HUES64 (cell line): Measurements from ENCODE around the gene ZNF48.

Source experiments
- H3K27ac ChIP-seq: 2 replicates; pipeline ENCODE4 v1.7.0; 2013; ENCODE audit warnings: low read depth, low read length, inconsistent platforms
- H3K27me3 ChIP-seq: 2 replicates; pipeline ENCODE4 v1.6.1; 2013; ENCODE audit warnings: mild to moderate bottlenecking, low read length; ENCODE audit not compliant: insufficient read depth
- H3K36me3 ChIP-seq: 2 replicates; pipeline ENCODE4 v1.6.1; 2013; ENCODE audit warnings: mild to moderate bottlenecking, low read length; ENCODE audit not compliant: insufficient read depth
- H3K4me1 ChIP-seq: 2 replicates; pipeline ENCODE4 v1.6.1; 2013; ENCODE audit warnings: mild to moderate bottlenecking, low read length, moderate library complexity; ENCODE audit not compliant: insufficient read depth
- H3K4me3 ChIP-seq: 2 replicates; pipeline ENCODE4 v1.5.1; 2013; ENCODE audit warnings: mild to moderate bottlenecking, low read length, moderate library complexity
- H3K9ac ChIP-seq: 2 replicates; pipeline ENCODE4 v1.6.1; 2013; ENCODE audit warnings: mild to moderate bottlenecking, low read depth, low read length
- H3K9me3 ChIP-seq: 2 replicates; pipeline ENCODE4 v1.6.1; 2013; ENCODE audit warnings: low read depth, low read length; ENCODE audit not compliant: insufficient read depth
- WGBS: fragments of 150-250, 120-280 bp; methylation state at CpG from one replicate; pipeline ENCODE4 v1.1.7; 2013; ENCODE audit warnings: missing lambda C conversion rate; 5-methylcytosine and 5-hydroxymethylcytosine counted together

The ZNF48 gene

GRCh38 chr16:30429678-30430427, 34.6 kb downstream of the ZNF48 start, which contains the start of gene DCTPP1:
DCTPP1 (minus strand) TSS chr16:30430030; CDS start chr16:30429980, 50 bp downstream.
- no peaks in the 10 kb centered on the region for H3K9me3 ChIP-seq
- no peak within 1 kb of the TSS for H3K27ac ChIP-seq
- peaks cover 5% of the 10 kb centered on the region; the same call in 1 of the 2 replicates for H3K4me1 ChIP-seq
- peaks cover 17% of the 10 kb centered on the region for H3K36me3 ChIP-seq
- WGBS: under 1% methylated on average over 49 of the region's 49 CpGs
- peak within 1 kb of the TSS; percentile 67 for H3K9ac ChIP-seq
- H3K27me3 ChIP-seq: no peaks in the 10 kb centered on the region
- H3K4me3 ChIP-seq: peak within 1 kb of the TSS; percentile 73

GRCh38 chr16:30430428-30430970, 35.3 kb downstream of the ZNF48 start:
- Histone ChIP-seq H3K27me3 (no peaks in the 10 kb centered on the region), H3K4me1 (peaks cover 5% of the 10 kb centered on the region; the same call in 1 of the 2 replicates), H3K36me3 (peaks cover 17% of the 10 kb centered on the region), H3K9me3 (no peaks in the 10 kb centered on the region), H3K9ac (peak overlapping the region; percentile 42; the same call in 1 of the 2 replicates), H3K27ac (no peak overlapping the region), H3K4me3 (peak overlapping the region; percentile 73)
- 51% methylated on average over 19 of the region's 19 CpGs for WGBS

DNA sequence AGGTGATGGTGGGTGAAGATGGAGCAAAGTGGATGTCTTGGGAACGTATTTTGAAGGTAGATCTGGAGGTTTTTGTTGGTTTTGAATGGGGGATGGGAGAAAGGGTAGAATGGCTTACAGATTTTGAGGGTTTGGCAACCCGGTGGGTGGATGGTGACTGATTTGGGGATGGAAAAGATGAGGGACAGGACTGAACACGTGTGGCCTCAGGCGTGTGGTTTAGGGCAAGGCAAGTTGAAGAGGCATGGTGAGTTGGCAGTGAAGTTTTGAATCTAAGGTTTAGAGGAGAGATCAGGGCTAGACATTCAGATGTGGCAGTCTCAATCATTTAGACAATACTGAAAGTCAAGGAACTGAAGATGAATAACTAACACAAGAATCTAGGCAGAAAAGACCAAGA, 39.6 kb downstream of the ZNF48 start:
- no peak overlapping the region for H3K27ac ChIP-seq
- H3K9ac ChIP-seq: no peak overlapping the region
- H3K9me3 ChIP-seq: no peaks in the 10 kb centered on the region
- no peaks in the 10 kb centered on the region for H3K27me3 ChIP-seq
- WGBS: 79% methylated on average over 4 of the region's 4 CpGs
- H3K36me3 ChIP-seq: no peaks in the 10 kb centered on the region
- H3K4me1 ChIP-seq: no peaks in the 10 kb centered on the region
- H3K4me3 ChIP-seq: no peak overlapping the region

DNA sequence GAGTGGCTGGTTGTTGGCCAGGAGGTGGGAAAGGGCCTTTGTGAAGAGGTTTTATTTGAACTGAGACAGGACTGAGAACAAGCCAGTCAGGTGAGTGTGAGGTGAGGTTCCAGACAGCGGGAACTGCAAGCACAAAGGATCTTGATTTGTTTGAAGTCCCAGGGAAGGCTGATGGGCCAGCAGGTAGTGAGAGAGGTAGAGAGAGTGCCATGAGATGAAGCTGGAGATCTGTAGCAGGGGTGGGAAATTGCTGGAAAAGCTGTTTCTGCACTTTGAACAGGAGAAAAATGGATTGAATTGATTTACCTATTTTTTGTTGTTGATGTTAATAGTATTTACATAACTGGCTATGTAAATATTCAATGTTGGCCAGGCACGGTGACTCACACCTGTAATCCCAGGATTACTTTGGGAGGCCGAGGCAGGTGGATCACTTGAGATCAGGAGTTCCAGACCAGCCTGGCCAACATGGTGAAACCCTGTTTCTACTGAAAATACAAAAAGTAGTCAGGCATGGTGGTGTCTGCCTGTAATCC, 42.4 kb downstream of the ZNF48 start:
- no peaks in the 10 kb centered on the region for H3K36me3 ChIP-seq
- WGBS: 74% methylated on average over 3 of the region's 3 CpGs
- no peak overlapping the region for H3K27ac ChIP-seq
- no peaks in the 10 kb centered on the region; the same call in 1 of the 2 replicates for H3K27me3 ChIP-seq
- no peak overlapping the region for H3K9ac ChIP-seq
- no peaks in the 10 kb centered on the region for H3K4me1 ChIP-seq
- H3K4me3 ChIP-seq: no peak overlapping the region
- no peaks in the 10 kb centered on the region for H3K9me3 ChIP-seq

DNA sequence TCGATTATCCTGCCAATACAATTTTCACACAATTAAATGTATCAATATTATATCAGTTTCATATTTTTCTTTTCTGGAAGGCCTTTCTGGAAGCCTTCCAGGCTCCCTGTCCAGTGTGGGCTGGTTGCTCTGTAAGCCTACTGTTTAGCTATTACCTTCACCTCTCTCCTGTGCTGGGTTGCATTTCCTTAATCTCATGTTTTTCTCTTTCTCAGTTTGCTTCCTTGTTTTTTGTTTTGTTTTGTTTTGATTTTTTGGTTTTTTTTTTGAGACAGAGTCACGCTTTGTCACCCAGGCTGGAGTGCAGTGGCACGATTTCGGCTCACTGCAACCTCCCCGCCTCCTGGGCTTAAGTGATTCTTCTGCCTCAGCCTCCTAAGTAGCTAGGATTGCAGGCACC, 43.6 kb downstream of the ZNF48 start:
- no peak overlapping the region for H3K9ac ChIP-seq
- peaks cover under 1% of the 10 kb centered on the region; the same call in 1 of the 2 replicates for H3K36me3 ChIP-seq
- no peaks in the 10 kb centered on the region for H3K4me1 ChIP-seq
- no peak overlapping the region for H3K27ac ChIP-seq
- 93% methylated on average over 5 of the region's 5 CpGs for WGBS
- no peaks in the 10 kb centered on the region for H3K9me3 ChIP-seq
- H3K27me3 ChIP-seq: no peaks in the 10 kb centered on the region; the same call in 1 of the 2 replicates
- no peak overlapping the region for H3K4me3 ChIP-seq

GRCh38 chr16:30439720-30440348, 44.6 kb downstream of the ZNF48 start:
- H3K27ac ChIP-seq: no peak overlapping the region
- WGBS: 92% methylated on average over 4 of the region's 6 CpGs
- no peak overlapping the region for H3K9ac ChIP-seq
- H3K27me3 ChIP-seq: no peaks in the 10 kb centered on the region; the same call in 1 of the 2 replicates
- H3K4me3 ChIP-seq: no peak overlapping the region
- H3K4me1 ChIP-seq: peaks cover under 1% of the 10 kb centered on the region; the same call in 1 of the 2 replicates
- no peaks in the 10 kb centered on the region for H3K9me3 ChIP-seq
- H3K36me3 ChIP-seq: peaks cover 8% of the 10 kb centered on the region; the same call in 1 of the 2 replicates

DNA sequence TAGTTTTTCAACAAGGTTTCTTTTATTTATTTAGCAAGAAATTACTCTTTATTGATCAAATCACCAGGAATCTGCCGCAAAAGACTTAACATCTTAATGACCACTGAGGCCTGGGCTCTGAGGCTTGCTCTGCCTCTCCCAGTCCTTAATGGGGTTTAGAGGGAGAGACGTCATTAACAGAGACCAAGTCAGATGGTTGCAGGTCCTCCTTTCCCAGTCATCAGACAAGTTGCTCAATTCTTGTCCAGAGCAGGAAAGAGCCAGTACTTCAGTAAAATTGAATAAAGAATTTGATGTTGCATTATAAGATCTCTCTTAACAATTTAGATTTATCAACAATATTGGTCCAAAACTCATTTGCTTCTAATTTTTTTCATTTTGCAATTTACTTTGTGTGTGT, 48.4 kb downstream of the ZNF48 start:
- no peaks in the 10 kb centered on the region; the same call in 1 of the 2 replicates for H3K27me3 ChIP-seq
- WGBS: 96% methylated on average over 2 of the region's 2 CpGs
- H3K4me3 ChIP-seq: no peak overlapping the region
- peaks cover 8% of the 10 kb centered on the region; the same call in 1 of the 2 replicates for H3K36me3 ChIP-seq
- peaks cover 4% of the 10 kb centered on the region; the same call in 1 of the 2 replicates for H3K4me1 ChIP-seq
- no peak overlapping the region for H3K27ac ChIP-seq
- no peak overlapping the region for H3K9ac ChIP-seq
- no peaks in the 10 kb centered on the region for H3K9me3 ChIP-seq

- H3K4me3 ChIP-seq: peak overlapping the region; percentile 82
- H3K36me3 ChIP-seq: peaks cover 8% of the 10 kb centered on the region; the same call in 1 of the 2 replicates
- 93% methylated on average over 29 of the region's 29 CpGs for WGBS
- peaks cover 4% of the 10 kb centered on the region; the same call in 1 of the 2 replicates for H3K4me1 ChIP-seq
- H3K9ac ChIP-seq: peak overlapping the region; percentile 83
- no peak overlapping the region for H3K27ac ChIP-seq
- H3K27me3 ChIP-seq: no peaks in the 10 kb centered on the region; the same call in 1 of the 2 replicates
- no peaks in the 10 kb centered on the region for H3K9me3 ChIP-seq
These were observed 49.3 kb downstream of the ZNF48 start for GRCh38 chr16:30444231-30445148.

DNA sequence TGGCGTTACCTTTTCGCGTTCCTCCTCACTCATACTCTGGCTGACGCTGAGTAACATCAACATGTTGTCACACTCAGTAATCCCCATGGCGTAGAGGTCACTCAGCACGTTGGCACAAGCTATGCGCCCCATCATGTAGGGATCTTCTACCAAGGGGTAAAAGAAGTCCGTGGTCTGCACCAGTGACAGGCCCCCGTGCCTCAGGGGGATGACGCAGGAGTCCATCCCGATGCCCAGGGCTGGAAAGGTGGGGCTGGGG, 49.9 kb downstream of the ZNF48 start:
- WGBS: 38% methylated on average over 11 of the region's 11 CpGs
- H3K27ac ChIP-seq: peak overlapping the region; percentile 72; the same call in 1 of the 2 replicates
- H3K4me3 ChIP-seq: peak overlapping the region; percentile 82
- no peaks in the 10 kb centered on the region; the same call in 1 of the 2 replicates for H3K27me3 ChIP-seq
- peaks cover 4% of the 10 kb centered on the region; the same call in 1 of the 2 replicates for H3K4me1 ChIP-seq
- H3K9ac ChIP-seq: peak overlapping the region; percentile 83
- H3K36me3 ChIP-seq: peaks cover 8% of the 10 kb centered on the region; the same call in 1 of the 2 replicates
- no peaks in the 10 kb centered on the region for H3K9me3 ChIP-seq
